Adrenal gland (tissue), 5 donors: Measurements from ENCODE around the gene FOXB2.

Experiments used
- CTCF ChIP-seq, 6 experiments: fragments of 450-650 bp in 4 of 6; fragments of 200-600 bp in 2 of 6; sonication (generic) in 1 of 6; IDR thresholded peaks; 1 replicate in 5 of 6; 2 replicates in 1 of 6; pipeline versions ENCODE4 v1.5.1 to v1.8.0; 2016 to 2021; ENCODE audit warnings: antibody characterized with exemption in 6 of 6, mild to moderate bottlenecking in 2 of 6, moderate library complexity in 1 of 6
- POLR2A ChIP-seq, 2 donors: fragments of 450-650 bp; IDR thresholded peaks; one replicate each; pipeline ENCODE4 v1.6.1; 2017; ENCODE audit warnings: antibody characterized with exemption in 2 of 2, mild to moderate bottlenecking in 2 of 2, moderate library complexity in 1 of 2
- donor health status: DM: no; HTN: no; CAD: no.

- TF ChIP-seq CTCF (IDR thresholded peaks at IDR 0.05) (no peak), POLR2A (IDR thresholded peaks at IDR 0.05) (no peak)
These were observed 46.9 kb downstream of the FOXB2 start for GRCh38 chr9:77066388-77066787.
